Stimulated activated CD8-positive, alpha-beta memory T cell treated with anti-CD3 and anti-CD28 coated beads, Interleukin-7, amount 100 ng/mL, for 1 hour (primary cell): ENCODE results near the gene FRMPD1.
"Not testable (repeated sequence)": the region's sequence is repeated elsewhere in the genome, so short reads cannot be mapped to it uniquely, and the experiment has no call there.

ENCODE experiments used
- DNase-seq, 2 donors: peaks; one replicate each; pipeline ENCODE4 v3.0.0-alpha.2; 2020; ENCODE audit warnings: low read depth in 2 of 2

FRMPD1 gene

GRCh38 chr9:37650873-37651768 lies at the start of gene FRMPD1:
Gene FRMPD1, plus strand, starts transcription at chr9:37650954. Its CDS starts 41,688 bp downstream, at chr9:37692642.
- no peak for DNase-seq

- not testable (repeated sequence) for DNase-seq
Observed at GRCh38 chr9:37602061-37602460, 48.7 kb upstream of the FRMPD1 start.

GRCh38 chr9:37602817-37603216 lies 47.9 kb upstream of the FRMPD1 start:
- DNase-seq, result no peak

GRCh38 chr9:37604296-37604695 lies 46.5 kb upstream of the FRMPD1 start:
- DNase-seq, result no peak

GRCh38 chr9:37608250-37608649 lies 42.5 kb upstream of the FRMPD1 start:
- DNase-seq, result no peak

- no peak for DNase-seq
Observed at GRCh38 chr9:37609735-37610397, 40.9 kb upstream of the FRMPD1 start.

- DNase-seq, result no peak
Observed at GRCh38 chr9:37611014-37611413, 39.7 kb upstream of the FRMPD1 start.

- no peak for DNase-seq
Observed at GRCh38 chr9:37611961-37612360, 38.8 kb upstream of the FRMPD1 start.

- no peak for DNase-seq
Observed at GRCh38 chr9:37617161-37617560, 33.6 kb upstream of the FRMPD1 start.

GRCh38 chr9:37617832-37618231 lies 32.9 kb upstream of the FRMPD1 start:
- DNase-seq, result no peak

- DNase-seq, result no peak
Observed at GRCh38 chr9:37618817-37619216, 31.9 kb upstream of the FRMPD1 start.

- no peak for DNase-seq
Observed at GRCh38 chr9:37619806-37620205, 30.9 kb upstream of the FRMPD1 start.

GRCh38 chr9:37620396-37620795 lies 30.4 kb upstream of the FRMPD1 start:
- no peak for DNase-seq

- no peak for DNase-seq
Observed at GRCh38 chr9:37621273-37622121, 29.3 kb upstream of the FRMPD1 start.

GRCh38 chr9:37622462-37622861 lies 28.3 kb upstream of the FRMPD1 start:
- no peak for DNase-seq

GRCh38 chr9:37623267-37623666 lies 27.5 kb upstream of the FRMPD1 start:
- no peak for DNase-seq

GRCh38 chr9:37624073-37624472 lies 26.7 kb upstream of the FRMPD1 start:
- DNase-seq, result no peak

- no peak for DNase-seq
Observed at GRCh38 chr9:37625036-37625757, 25.6 kb upstream of the FRMPD1 start.

- no peak for DNase-seq
Observed at GRCh38 chr9:37625758-37626147, 25.0 kb upstream of the FRMPD1 start.

- no peak for DNase-seq
Observed at GRCh38 chr9:37626708-37627292, 24.0 kb upstream of the FRMPD1 start.

- DNase-seq, result no peak
Observed at GRCh38 chr9:37632479-37632878, 18.3 kb upstream of the FRMPD1 start.
